Astrocyte of the spinal cord (primary cell): ENCODE results near the gene AMT.

Experiments used
- DNase-seq: peaks from one replicate; pipeline ENCODE4 v3.0.0; 2011; ENCODE audit warnings: low read depth, low spot score
- H3K4me3 ChIP-seq: 2 replicates; pipeline ENCODE4 v1.5.1; 2011; ENCODE audit warnings: low read depth, mild to moderate bottlenecking, low read length, moderate library complexity
- CTCF ChIP-seq: IDR thresholded peaks from 2 replicates; pipeline ENCODE4 v1.5.1; 2012; ENCODE audit warnings: low read depth, mild to moderate bottlenecking, low read length, inconsistent platforms
- in situ Hi-C: cut with HindIII; loops from 2 replicates; pipeline ENCODE4 v1.10.0; 2017; ENCODE audit warnings: low sequenced_read_pairs

Gene AMT

GRCh38 chr3:49383387-49383786 is 38.9 kb downstream of the AMT start:
- TF ChIP-seq CTCF: no peak
- no peak for DNase-seq
- no peak overlapping the region for H3K4me3 ChIP-seq
- in situ Hi-C loops: no loop called here

- DNase-seq: peak; percentile 77
- no peak overlapping the region for H3K4me3 ChIP-seq
- in situ Hi-C loops: no loop called here
- no peak for TF ChIP-seq CTCF
Observed at GRCh38 chr3:49378249-49378895, 43.9 kb downstream of the AMT start.

GRCh38 chr3:49377483-49377882 is 44.8 kb downstream of the AMT start:
- DNase-seq: peak; percentile 59
- no peak for TF ChIP-seq CTCF
- in situ Hi-C loops: no loop called here

GRCh38 chr3:49371946-49372345 is 50.3 kb downstream of the AMT start:
- in situ Hi-C loops: no loop called here
- no peak overlapping the region for H3K4me3 ChIP-seq
- no peak for DNase-seq
- no peak for TF ChIP-seq CTCF

More at GRCh38 chr3:49377483-49377882, 44.8 kb downstream of the AMT start:
- no peak overlapping the region for H3K4me3 ChIP-seq

GRCh38 chr3:49370585-49371290 is 51.5 kb downstream of the AMT start:
- no peak for DNase-seq
- TF ChIP-seq CTCF: no peak
- in situ Hi-C loops: no loop called here
- no peak overlapping the region for H3K4me3 ChIP-seq
